Vagina (tissue), 2 donors: ENCODE measurements around the gene CSAG2. TPM values are rescaled to one million over a fixed set of nuclear protein-coding genes. Genes with fewer than 3 reads are reported as not detected.
A peak's percentile ranks its signal among the peaks of the same experiment; 100 is the strongest.
"Not testable (repeated sequence)": the region's sequence is repeated elsewhere in the genome, so short reads cannot be mapped to it uniquely, and the experiment has no call there.

ENCODE experiments used
- DNase-seq, 2 donors: peaks; one replicate each; pipeline ENCODE4 v3.0.0-alpha.2; 2017; ENCODE audit errors: extremely low spot score in 2 of 2
- H3K27ac ChIP-seq: fragments of 200-600 bp; sonication (generic); one replicate; pipeline ENCODE4 v1.5.1; 2019
- H3K27me3 ChIP-seq: fragments of 200-600 bp; sonication (generic); one replicate; pipeline ENCODE4 v1.5.1; 2019
- H3K36me3 ChIP-seq, 2 donors: fragments of 200-600 bp; sonication (generic); one replicate each; pipeline ENCODE4 v1.5.1; 2017 to 2019
- H3K4me1 ChIP-seq: fragments of 200-600 bp; sonication (generic); one replicate; pipeline ENCODE4 v1.5.1; 2019
- H3K4me3 ChIP-seq, 2 donors: fragments of 200-600 bp; sonication (generic); 1 replicate in 1 of 2; 2 replicates in 1 of 2; pipeline ENCODE4 v1.5.1; 2016 to 2019
- H3K9me3 ChIP-seq: fragments of 200-600 bp; sonication (generic); one replicate; pipeline ENCODE4 v1.5.1; 2019
- CTCF ChIP-seq, 3 experiments: fragments of 450-650 bp in 2 of 3; fragments of 200-600 bp in 1 of 3; sonication (generic) in 1 of 3; IDR thresholded peaks; one replicate each; pipeline ENCODE4 v1.5.1; 2017 to 2019; ENCODE audit warnings: antibody characterized with exemption in 3 of 3, mild to moderate bottlenecking in 2 of 3, moderate library complexity in 2 of 3
- POLR2A ChIP-seq, 2 donors: fragments of 450-650 bp; IDR thresholded peaks; one replicate each; pipeline ENCODE4 v1.6.1; 2017; ENCODE audit warnings: antibody characterized with exemption in 2 of 2, mild to moderate bottlenecking in 2 of 2, moderate library complexity in 2 of 2
- POLR2AphosphoS5 ChIP-seq, 2 donors: sonication (generic); formaldehyde crosslinking; IDR thresholded peaks; one replicate each; pipeline ENCODE4 v1.9.0; 2017; ENCODE audit warnings: antibody characterized with exemption in 2 of 2, mild to moderate bottlenecking in 2 of 2, low read depth in 1 of 2; ENCODE audit not compliant: insufficient read depth in 1 of 2
- intact Hi-C: fragments of 100-400 bp; cut with DNase I; formaldehyde crosslinking; loops from one replicate; pipeline ENCODE4 v1.15.1; 2023
- total RNA-seq: library from RNA; depleted of rRNA; stranded (reverse); fragments of >200 nt; gene quantifications from one replicate; pipeline ENCODE4 v1.2.3, GENCODE V29; 2016

CSAG2 gene
- total RNA-seq: not detected

- H3K9me3 ChIP-seq, H3K4me3 ChIP-seq, DNase-seq, H3K27me3 ChIP-seq, intact Hi-C loops, H3K36me3 ChIP-seq, H3K4me1 ChIP-seq, H3K27ac ChIP-seq: not testable (repeated sequence)
Measured at GRCh38 chrX:152709173-152709572, at the start of gene CSAG2. CSAG2 (minus strand) TSS chrX:152709273; CDS start chrX:152709112, 161 bp downstream.

- H3K4me1 ChIP-seq, H3K4me3 ChIP-seq, H3K36me3 ChIP-seq, H3K27me3 ChIP-seq, intact Hi-C loops, H3K27ac ChIP-seq, H3K9me3 ChIP-seq, DNase-seq: not testable (repeated sequence)
Measured at GRCh38 chrX:152754871-152755270, 45.8 kb upstream of the CSAG2 start.

GRCh38 chrX:152753686-152754650 lies 44.9 kb upstream of the CSAG2 start, which contains the start of gene MAGEA2:
MAGEA2 (minus strand) TSS chrX:152753842; CDS start chrX:152751363, 2,479 bp downstream.
- DNase-seq, H3K4me3 ChIP-seq, H3K4me1 ChIP-seq, H3K9me3 ChIP-seq, intact Hi-C loops, H3K27me3 ChIP-seq, H3K27ac ChIP-seq, H3K36me3 ChIP-seq: not testable (repeated sequence)

GRCh38 chrX:152738560-152738959 lies 29.5 kb upstream of the CSAG2 start:
- H3K4me3 ChIP-seq: no peak overlapping the region
- no peaks in the 10 kb centered on the region for H3K36me3 ChIP-seq
- H3K27me3 ChIP-seq: no peaks in the 10 kb centered on the region
- intact Hi-C loops: no loop called here
- no peaks in the 10 kb centered on the region for H3K4me1 ChIP-seq
- no peak for DNase-seq
- no peak for TF ChIP-seq POLR2A (IDR thresholded peaks at IDR 0.05)
- TF ChIP-seq POLR2AphosphoS5 (IDR thresholded peaks at IDR 0.05; ENCODE audit: insufficient read depth in 1 of 2, low read depth in 1 of 2): no peak
- TF ChIP-seq CTCF (IDR thresholded peaks at IDR 0.05): no peak
- H3K9me3 ChIP-seq: no peaks in the 10 kb centered on the region
- no peak overlapping the region for H3K27ac ChIP-seq

- H3K36me3 ChIP-seq, H3K4me1 ChIP-seq, H3K27me3 ChIP-seq, H3K4me3 ChIP-seq, intact Hi-C loops, H3K27ac ChIP-seq, H3K9me3 ChIP-seq: not testable (repeated sequence)
- peak in 1 of 2 donors; percentile 61 for DNase-seq
Measured at GRCh38 chrX:152736528-152736927, 27.5 kb upstream of the CSAG2 start.

GRCh38 chrX:152735860-152736511 lies 26.9 kb upstream of the CSAG2 start:
- no peak for TF ChIP-seq POLR2A (IDR thresholded peaks at IDR 0.05)
- no peak for TF ChIP-seq POLR2AphosphoS5 (IDR thresholded peaks at IDR 0.05; ENCODE audit: insufficient read depth in 1 of 2, low read depth in 1 of 2)
- no peak for TF ChIP-seq CTCF (IDR thresholded peaks at IDR 0.05)
- no peaks in the 10 kb centered on the region for H3K9me3 ChIP-seq
- no peaks in the 10 kb centered on the region for H3K27me3 ChIP-seq
- H3K4me1 ChIP-seq: no peaks in the 10 kb centered on the region
- no peak overlapping the region for H3K27ac ChIP-seq
- H3K4me3 ChIP-seq: no peak overlapping the region
- H3K36me3 ChIP-seq: no peaks in the 10 kb centered on the region
- DNase-seq: peak; percentile 72 to 79
- intact Hi-C loops: no loop called here

GRCh38 chrX:152735101-152735500 lies 26.0 kb upstream of the CSAG2 start:
- no peaks in the 10 kb centered on the region for H3K9me3 ChIP-seq
- H3K4me1 ChIP-seq: no peaks in the 10 kb centered on the region
- intact Hi-C loops: no loop called here
- H3K4me3 ChIP-seq: no peak overlapping the region
- no peaks in the 10 kb centered on the region for H3K36me3 ChIP-seq
- peak in 1 of 2 donors; percentile 67 for DNase-seq
- H3K27ac ChIP-seq: no peak overlapping the region
- no peak for TF ChIP-seq POLR2AphosphoS5 (IDR thresholded peaks at IDR 0.05; ENCODE audit: insufficient read depth in 1 of 2, low read depth in 1 of 2)
- no peak for TF ChIP-seq POLR2A (IDR thresholded peaks at IDR 0.05)
- TF ChIP-seq CTCF (IDR thresholded peaks at IDR 0.05): no peak
- no peaks in the 10 kb centered on the region for H3K27me3 ChIP-seq

GRCh38 chrX:152734143-152734858 lies 25.2 kb upstream of the CSAG2 start:
- H3K4me1 ChIP-seq, H3K27me3 ChIP-seq, H3K36me3 ChIP-seq, H3K9me3 ChIP-seq, intact Hi-C loops, H3K4me3 ChIP-seq, H3K27ac ChIP-seq: not testable (repeated sequence)
- DNase-seq: peak in 1 of 2 donors; percentile 81
